ENCODE data around the gene PPP4R3A.
"Not testable (repeated sequence)": the region's sequence is repeated elsewhere in the genome, so short reads cannot be mapped to it uniquely, and the experiment has no call there.

The PPP4R3A gene

DNA sequence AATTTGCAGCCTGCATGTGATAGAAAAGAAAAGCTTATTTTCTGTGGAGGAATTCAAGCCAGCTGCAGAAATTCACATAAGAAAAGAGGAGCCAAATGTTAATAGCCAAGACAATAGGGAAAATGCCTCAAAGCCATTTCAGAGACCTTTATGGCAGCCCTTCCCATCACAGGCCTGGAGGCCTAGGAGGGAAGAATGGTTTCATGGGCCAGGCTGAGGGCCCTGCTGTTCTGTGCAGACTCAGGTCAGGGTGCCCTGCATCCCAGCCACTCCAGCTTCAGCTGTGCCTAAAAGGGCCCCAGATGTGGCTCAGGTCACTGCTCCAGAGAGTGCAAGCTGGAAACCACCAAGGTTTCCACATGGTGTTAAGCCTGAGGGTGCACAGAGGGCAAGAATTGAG, 71.3 kb downstream of the PPP4R3A start:
- no peak for DNase-seq (ENCODE audit: low read depth)

DNA sequence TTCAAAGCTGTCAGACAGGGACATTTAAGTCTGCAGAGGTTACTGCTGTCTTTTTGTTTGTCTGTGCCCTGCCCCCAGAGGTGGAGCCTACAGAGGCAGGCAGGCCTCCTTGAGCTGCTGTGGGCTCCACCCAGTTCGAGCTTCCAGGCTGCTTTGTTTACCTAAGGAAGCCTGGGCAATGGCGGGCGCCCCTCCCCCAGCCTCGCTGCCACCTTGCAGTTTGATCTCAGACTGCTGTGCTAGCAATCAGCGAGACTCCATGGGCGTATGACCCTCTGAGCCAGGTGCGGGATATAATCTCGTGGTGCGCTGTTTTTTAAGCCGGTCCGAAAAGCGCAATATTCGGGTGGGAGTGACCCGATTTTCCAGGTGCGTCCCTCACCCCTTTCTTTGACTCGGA, 73.8 kb downstream of the PPP4R3A start:
- DNase-seq (ENCODE audit: low read depth): not testable (repeated sequence)

DNA sequence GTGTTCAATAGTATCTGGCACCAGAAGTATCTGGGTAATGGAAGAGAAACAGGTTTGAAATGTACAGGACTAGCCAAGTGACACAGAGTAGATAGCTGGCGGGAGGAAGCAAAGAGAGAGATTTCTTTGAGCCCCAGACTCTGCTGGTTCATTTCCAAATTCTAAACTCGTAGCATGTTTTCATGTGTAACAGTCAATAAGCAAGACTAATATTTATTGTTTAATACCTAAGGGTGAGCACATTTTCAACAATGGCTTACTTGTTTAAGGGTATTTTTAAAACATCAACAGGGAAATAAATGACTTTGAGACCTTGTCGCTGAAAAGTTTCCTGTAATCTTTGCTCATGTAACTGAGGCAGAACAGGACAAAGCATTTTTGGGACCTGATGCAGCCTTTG, 80.7 kb downstream of the PPP4R3A start:
- no peak for DNase-seq (ENCODE audit: low read depth)

DNA sequence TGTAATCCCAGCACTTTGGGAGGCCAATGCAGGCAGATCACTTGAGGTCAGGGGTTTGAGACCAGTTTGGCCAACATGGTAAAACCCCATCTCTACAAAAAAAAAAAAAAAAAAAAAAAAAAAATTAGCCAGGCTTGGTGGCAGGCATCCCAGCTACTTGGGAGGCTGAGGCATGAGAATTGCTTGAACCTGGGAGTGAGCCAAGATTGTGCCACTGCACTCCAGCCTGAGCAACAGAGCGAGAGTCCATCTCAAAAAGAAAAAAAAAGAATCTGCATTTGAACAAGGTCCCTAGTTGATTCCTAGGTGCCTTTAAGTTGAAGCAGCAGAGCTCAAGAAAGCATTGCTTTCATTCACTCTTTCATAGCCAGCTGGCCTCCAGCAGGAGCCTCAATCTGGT, 81.2 kb downstream of the PPP4R3A start:
- DNase-seq (ENCODE audit: low read depth): not testable (repeated sequence)

DNA sequence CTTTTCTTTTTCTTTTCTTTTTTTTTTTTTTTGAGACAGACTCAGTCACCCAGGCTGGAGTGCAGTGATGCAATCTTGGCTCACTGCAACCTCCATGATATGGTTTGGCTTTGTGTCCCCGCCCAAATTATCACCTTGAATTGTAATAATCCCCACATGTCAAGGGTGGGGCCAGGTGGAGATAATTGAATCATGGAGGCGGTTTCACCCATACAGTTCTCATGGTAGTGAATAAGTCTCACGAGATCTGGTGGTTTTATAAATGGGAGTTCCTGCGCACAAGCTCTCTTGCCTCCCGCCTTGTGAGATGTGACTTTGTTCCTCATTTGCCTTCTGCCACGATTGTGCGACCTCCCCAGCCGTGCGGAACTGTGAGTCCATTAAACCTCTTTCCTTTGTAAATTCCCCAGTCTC, 84.6 kb downstream of the PPP4R3A start:
- not testable (repeated sequence) for DNase-seq (ENCODE audit: low read depth)

DNA sequence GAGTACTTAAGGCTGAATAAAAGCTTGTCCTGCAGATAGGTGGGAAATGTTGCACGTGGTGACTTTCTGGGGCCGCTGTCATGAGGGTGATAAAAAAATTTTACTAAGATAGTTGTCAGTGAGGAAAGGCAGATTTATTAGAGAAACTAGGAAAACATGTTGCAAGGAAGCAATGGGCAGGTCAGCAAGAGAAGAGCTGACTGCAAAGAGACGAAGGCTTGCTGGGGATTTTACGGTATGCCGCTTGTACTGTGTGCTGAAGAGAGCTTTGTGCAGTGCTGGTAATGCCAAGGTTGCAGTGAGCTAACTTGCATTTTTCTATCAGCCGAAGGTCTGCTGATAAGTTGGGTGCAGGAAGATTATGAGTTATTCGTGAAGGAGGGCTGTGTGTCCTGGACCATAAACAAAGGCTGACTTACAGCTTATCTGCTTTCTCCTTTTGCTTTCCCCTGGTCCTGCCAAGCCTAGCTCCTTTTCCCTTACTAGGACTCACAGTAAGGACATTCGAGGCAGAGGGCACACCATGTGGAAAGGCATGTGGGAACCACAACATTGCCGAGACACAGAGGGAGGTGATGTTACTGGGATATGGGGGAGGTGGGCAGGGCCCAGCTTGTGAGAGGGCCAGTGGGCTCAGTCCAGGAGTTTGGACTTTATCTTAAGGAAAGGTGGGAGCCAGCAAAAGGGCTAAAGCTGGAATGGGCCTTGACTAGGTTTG, 85.1 kb downstream of the PPP4R3A start:
- DNase-seq (ENCODE audit: low read depth): no peak

DNA sequence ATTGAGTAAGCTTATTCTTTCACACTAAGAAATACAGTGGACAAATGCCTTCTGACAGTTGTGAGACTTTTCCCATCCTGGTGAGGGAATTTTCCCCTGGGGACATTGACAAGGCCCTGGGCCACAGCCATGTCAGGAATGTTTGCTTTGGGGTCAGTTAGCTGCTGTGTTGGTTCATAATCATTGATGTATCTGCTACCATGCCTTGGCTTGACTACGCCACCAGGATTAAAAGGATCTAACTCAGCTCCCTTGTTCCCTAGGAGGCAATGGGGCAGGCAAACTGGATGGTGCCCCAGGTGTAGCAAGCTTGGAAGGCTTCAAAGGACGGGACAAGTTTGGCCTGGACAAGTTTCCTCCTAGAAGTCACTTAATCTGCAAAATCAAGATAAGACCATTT, 89.4 kb downstream of the PPP4R3A start:
- no peak for DNase-seq (ENCODE audit: low read depth)

DNA sequence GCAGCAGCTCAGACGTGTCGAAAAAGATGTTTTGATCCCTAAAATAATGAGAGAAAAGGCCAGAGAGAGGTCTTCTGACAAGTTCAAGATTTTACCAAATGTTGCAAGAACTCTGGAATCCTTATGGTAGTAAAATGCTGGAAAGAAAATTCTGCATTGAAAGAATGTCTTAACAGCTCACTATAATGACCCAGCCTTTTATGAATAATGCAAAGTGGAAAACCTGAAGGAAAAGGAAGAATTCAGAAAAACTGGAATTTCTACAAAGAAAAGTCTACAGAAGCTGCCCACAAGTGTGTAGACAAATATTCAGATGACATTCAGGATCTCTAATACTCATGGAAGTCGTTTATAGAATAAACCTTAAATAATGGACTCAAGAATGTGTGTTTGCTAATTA, 90.7 kb downstream of the PPP4R3A start:
- no peak for DNase-seq (ENCODE audit: low read depth)

DNA sequence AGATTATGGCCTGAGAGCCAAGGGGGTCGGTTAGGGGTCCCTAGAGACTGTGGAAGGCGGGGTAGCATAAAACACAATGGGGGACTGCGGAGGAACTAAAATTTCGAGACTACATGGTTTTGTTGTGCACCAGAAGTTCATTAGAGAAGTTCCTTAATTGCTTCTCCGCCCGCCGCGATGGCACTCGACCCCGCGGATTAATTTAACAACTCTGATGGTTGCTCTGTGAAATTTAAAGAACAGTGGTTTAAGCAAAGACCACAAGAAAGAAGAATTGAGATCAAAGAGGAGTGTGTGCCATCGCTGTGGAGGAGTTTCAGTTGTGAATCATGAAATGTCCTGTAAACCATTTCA, 91.1 kb downstream of the PPP4R3A start:
- no peak for DNase-seq (ENCODE audit: low read depth)

DNA sequence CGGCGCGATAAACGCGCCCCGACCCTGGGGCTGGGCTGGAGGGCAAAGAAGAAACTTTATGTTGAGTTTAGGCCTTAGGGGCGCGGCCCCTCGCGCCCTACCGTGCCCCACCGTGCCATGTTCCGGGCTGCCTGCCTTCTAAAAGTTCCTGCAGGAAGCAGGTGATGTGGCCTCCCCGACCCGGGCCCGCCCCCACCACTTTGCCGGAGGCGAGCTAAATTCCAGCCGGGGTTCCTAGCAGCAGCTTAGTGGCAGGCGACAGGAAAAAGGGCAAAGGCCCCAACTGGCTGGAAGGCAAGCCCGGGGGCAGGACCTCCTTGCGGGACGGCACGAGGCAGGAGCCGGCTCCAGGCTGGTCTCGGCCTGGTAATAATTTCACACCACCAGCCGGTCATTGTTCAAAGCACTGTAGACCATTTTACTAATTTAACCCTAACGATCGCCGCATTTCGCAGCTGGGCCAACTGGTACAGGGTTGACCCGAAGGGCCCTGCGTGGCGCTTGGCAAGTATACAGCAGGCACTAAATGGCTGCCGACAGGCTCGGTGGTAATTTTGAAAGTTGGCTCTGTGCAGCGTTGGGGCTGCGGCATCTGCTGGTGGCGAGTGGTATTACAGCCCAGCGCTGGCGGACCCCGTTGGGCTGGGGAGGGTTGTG, 91.6 kb downstream of the PPP4R3A start:
- DNase-seq (ENCODE audit: low read depth): peak; percentile 57

DNA sequence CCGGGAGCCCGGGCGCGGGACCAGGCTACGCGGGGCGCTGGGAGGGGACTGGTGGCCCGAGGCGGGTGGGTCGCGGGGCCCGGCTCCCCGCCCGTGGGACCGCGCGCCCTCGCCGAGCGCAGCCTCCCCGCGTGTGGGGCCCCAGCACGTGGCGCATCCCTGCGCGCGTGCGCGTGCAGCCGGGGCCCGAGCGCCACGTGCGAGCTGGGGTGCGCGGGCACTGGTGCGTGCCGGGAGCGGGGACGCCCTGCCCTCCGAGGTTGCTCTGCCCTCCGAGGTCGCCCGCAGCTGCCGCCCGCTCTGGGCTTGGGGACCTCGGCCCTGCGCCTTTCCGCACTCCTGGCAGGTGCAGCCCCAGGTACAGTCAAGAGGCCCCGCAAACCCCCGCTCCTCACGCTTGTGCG, 92.1 kb downstream of the PPP4R3A start:
- DNase-seq (ENCODE audit: low read depth): no peak

DNA sequence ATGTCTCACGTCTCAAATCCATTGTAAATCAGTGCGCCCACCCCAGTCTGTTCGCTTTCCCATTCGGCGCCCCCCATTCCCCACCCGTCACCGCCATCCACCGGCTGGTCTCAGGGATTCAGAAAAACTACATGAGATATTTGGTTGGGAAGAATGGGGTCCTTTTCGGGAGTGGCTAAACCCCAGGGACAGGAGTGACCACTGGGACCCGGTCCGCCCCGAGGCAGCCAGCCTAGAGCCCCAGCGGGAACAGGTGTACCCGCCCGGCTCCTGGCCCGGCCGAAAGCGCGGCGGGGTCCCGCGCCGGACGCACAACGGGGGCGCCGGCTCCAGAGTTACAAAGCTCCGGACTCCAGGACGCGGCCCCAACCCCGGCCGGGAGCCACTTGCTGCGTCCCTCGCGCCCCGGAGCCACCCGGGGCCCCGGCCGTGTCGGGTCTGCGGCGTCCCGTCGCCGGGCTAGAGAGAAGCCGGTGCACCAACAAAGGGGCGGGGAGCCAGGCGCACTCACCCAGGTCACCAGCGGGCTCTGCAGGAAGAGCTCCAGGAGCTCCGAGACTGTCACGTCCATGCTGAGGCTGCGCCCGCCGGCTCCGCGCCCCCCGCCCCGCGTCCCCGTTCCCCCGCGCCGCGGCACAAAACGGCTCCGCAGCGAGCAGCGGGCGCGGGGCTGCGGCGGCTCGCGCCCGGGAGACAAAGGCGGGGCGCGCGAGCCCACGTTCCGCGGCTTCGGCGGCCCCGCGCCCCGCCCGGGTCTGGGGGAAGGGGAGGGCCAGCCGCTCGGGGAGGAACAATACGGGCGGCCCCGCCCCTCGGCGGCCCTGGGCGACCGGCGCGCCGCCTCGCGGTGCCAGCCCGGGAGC, 92.8 kb downstream of the PPP4R3A start, which contains the start of gene CCDC88C:
TSS of gene CCDC88C (minus strand) at position 701 of the 863 bp plus-strand sequence. CDS start at position 571, 130 bp downstream.
- no peak for DNase-seq (ENCODE audit: low read depth)

DNA sequence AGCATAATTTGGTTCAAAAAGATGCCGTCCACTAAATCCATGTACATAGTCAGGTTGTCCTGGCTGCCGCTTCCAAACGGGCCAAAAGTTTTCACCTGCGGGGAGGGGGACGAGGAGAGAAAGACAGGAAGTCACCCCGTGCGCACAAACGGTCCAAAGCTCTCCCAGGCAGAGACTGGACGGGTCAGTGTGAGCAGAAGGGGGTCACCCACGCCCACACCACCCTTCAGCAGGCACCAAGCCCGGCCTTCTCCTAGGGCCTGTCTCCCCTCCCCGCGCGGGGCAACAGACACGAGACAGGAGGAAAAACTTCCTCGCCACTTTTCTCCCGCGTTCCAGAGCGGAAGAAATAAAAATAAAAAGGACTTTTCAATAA, 93.4 kb downstream of the PPP4R3A start:
- DNase-seq (ENCODE audit: low read depth): no peak

DNA sequence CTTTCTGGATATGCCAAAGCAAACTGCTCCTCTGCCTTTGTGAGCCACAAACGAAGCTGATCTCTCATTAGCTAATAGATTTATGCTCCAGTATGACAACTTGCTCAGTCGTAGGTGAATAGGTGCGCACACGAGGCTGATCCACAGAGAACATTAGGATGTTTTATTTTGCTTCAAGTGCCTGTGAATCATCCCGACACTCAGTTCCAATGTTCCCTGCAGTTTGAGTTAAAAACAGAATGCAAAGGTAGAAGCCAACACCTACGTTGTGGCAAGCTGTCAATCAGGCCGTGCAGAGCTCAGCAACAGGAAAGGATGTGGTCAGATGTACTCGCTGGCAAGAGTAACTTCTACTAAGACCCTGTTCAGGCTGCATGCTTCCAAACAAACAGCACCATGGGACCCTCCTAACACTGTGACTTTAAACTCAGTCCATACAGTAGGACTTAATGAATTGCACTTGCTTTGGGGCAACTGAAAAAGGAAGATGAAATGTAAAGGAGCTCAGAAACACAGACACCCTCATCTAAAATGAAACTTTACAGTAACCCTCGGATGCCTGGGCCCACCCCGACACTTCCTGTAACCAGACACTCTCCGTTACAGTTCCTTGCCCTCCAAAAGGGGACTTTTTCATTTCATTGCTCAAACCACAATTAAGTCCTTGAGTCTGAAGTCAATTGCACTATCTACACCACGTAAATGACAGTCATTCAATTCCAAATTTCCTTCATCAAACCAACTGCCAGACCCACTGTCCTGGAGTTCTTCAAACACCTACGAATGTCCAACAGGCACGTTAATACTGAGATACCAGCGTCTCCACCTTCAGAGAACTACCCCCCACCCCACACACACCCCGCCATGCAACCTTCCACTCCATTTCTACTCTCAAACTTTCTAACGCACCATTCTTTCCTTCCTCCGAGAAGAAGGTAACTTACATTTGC, 94.0 kb downstream of the PPP4R3A start:
- DNase-seq (ENCODE audit: low read depth): no peak

DNA sequence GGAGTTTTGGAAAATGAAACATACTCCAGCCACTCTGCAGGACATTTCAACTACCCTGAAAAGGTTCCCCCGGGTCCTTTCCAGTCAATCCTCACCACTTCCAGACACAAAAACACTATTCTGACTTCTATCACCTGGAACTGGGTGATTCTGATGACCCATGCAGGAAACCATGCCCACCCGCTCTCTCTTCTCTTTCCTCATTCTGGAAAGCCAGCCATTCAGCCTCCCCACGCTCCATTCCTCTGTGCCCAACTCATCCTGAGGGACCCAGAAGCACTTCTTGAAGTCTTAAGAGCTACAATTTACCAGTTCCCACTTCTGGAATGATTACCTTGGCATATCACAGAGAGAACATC, 95.7 kb downstream of the PPP4R3A start:
- no peak for DNase-seq (ENCODE audit: low read depth)

DNA sequence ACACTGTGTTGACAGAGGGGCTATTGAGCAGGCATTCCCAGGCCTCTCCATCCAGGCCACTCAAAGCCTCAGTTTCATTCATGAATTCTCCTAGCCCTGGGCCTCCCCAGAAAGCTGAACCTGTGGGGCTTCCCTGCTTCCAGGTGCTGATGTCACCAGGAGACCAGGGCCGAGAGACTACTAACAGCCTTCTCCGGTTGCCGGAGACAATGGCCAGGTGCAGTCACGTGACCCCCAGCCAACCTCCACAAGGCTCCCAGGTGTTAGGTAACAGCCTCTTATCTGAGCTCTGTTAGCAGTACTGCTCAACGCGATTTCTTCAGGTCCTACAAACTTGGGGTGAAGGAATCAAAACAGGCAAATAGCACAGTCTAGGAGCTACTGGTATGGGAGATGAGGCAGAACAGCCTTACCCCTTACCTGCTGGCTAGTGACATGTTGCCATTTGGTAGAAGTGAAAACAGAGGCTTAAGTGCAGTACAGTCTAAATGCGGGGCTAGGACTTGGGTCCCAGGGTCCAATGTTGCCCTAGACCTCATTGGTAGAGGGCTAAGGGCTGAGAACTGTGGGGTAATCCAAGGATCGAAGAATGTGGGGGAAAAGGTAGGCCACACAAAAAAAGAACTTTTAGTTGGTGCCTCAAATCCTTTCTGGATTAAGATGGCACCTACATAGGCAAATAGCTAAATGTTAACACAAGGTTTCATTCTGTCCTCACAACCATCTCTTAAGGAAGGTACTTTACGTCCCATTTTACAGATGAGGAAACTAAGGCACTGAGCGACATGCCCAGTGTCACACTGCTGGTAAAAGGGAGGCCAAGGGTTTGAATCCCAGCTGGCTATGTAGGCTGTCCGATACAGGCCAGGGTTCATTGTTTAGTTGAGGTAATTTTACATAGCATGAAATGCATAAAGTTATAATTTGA, 96.3 kb downstream of the PPP4R3A start:
- no peak for DNase-seq (ENCODE audit: low read depth)

DNA sequence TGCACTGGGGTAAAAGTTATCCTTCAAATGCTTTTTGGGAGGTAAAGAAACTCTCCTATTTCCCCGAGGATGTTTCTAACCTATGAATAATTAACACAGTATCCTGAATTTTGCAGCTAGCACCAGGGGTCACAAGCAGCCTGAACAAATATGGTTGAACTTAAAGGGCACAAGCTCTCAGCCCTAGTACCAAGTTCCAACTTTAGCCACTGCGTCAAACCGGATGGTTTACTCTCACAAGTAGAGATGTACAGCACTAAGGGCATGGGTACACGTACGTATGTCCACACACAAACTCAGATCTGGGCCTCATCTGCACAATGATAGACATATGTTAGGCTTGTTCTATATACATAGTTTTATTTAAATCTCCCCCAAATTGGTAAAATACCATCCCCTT, 97.2 kb downstream of the PPP4R3A start:
- DNase-seq (ENCODE audit: low read depth): no peak

DNA sequence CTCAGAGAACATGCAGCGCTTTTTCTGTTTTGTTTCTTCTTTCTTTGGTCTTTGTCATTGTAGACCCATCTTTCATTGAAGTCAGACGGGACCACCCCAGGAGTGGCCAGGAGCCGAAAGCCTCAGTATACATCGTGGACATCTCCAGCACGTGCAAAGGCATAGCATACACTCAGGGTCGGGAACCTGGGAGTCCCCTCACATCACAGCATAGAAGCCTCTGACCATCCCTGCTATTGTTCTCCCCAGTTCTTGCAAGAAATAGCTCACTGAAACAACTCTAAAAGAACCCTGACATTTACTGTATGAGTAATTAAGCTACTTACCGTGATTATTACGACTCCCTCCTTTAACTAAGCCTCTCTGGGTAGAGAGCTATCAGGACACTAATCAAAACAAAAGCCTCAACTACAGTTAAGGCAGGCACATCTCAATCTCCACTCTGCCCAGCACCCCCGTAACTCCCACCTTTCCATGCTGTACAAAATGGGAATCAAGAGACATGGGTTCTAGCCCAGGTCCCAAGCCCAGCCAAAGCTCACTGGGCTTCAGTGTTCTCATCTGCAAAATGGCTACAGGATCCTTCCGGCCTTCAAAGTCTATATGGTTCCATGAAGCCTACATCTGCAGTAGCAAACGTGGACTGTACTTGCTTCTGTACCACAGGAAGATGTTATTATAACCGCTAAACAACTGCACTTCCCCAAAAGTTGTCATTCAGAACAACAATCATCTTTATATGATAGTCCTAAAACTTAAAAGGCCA, 99.2 kb downstream of the PPP4R3A start:
- no peak for DNase-seq (ENCODE audit: low read depth)

DNA sequence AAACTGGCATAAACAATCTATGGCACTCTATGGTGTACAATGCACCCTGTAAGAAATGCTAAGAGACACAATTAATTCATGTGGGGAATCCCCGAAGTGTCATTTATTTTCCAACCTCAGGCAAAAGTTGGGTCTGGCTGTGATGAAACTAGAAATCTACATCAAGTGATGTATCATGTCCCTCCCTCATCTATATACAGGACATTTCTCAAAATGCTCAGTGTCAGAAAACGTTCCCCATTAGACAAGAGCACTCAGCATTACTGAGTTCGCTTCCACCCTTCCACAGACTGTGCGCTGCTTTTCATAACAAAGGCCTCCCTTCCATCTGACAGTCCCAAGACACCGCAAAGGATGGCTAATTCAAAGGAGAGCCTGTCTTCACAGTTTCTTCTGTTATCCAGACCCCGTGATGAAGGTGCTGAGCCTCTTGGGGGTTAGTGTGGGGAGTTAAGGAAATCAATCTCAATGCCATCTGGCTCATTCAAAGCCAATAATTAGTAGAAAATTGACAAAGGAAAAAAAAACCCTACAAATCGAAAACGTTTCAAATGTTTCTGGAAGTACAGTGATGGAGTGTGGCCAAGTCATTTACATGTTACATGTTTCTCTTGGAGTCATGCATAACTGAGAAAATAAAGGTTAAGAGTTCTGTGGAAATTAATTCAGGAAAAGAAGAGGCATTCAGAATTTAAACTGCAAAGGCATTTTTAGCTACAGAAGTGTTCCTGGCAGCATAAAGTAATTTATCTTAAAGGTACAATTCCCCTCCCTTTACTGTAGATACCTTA, 100.0 kb downstream of the PPP4R3A start:
- no peak for DNase-seq (ENCODE audit: low read depth)
